Left ventricle myocardium inferior (tissue), 1 donor: ENCODE results near the gene PRMT1. TPM values are rescaled to one million over a fixed set of nuclear protein-coding genes. Genes with fewer than 3 reads are reported as not detected.

Experiments
- DNase-seq: peaks from one replicate; pipeline ENCODE4 v3.0.0-alpha.2; 2020
- H3K27ac ChIP-seq: fragments of 200-600 bp; replicated peaks from 2 replicates; pipeline ENCODE4 v1.8.0; 2021
- H3K27me3 ChIP-seq: fragments of 200-600 bp; 2 replicates; pipeline ENCODE4 v1.8.0; 2021; ENCODE audit warnings: low read depth
- H3K36me3 ChIP-seq: fragments of 200-600 bp; 2 replicates; pipeline ENCODE4 v1.8.0; 2021
- H3K4me1 ChIP-seq: fragments of 200-600 bp; 2 replicates; pipeline ENCODE4 v1.8.0; 2021
- H3K4me3 ChIP-seq: fragments of 200-600 bp; 2 replicates; pipeline ENCODE4 v1.8.0; 2021; ENCODE audit warnings: mild to moderate bottlenecking, moderate library complexity
- H3K9me3 ChIP-seq: fragments of 200-600 bp; replicated peaks from 2 replicates; pipeline ENCODE4 v1.8.0; 2021
- intact Hi-C: fragments of 100-400 bp; cut with micrococcal nuclease; formaldehyde crosslinking; loops from one replicate; pipeline ENCODE4 v1.11.0; 2022
- total RNA-seq: library from RNA; stranded (reverse); fragmentation: NEBNext Ultra II Directional; extraction: Animal tissue kit (Norgen Biotek cat#: 25700); gene quantifications from one replicate; pipeline ENCODE4 v1.2.1, GENCODE V29; 2021
- TF ChIP-seq, protein P1 (sequence below): fragments of 200-600 bp; IDR thresholded peaks from 2 replicates; pipeline ENCODE4 v1.8.0; 2021; ENCODE audit warnings: antibody characterized with exemption, mild to moderate bottlenecking, borderline replicate concordance
- donor health status: DM: no; HTN: yes; CAD: no; lungs with severe emphysema.

Gene PRMT1
- total RNA-seq, 1 donor from 2014 or later = 112 TPM

DNA sequence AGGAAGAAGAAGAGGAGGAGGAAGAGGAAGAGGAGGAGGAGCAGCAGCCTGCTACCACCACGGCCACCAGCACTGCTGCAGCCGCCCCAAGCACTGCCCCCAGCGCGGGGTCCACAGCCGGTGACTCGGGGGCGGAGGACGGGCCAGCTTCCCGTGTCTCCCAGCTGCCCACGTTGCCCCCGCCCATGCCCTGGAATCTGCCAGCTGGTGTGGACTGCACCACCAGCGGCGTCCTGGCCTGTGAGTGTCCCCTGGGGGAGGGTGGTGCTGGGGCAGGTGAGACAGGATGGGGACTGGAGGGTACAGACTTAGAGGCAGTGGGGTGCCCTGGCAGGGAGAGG lies 23.6 kb upstream of the PRMT1 start:
- no peak overlapping the region for H3K27ac ChIP-seq
- peaks cover 93% of the 10 kb centered on the region for H3K36me3 ChIP-seq
- H3K9me3 ChIP-seq = no peaks in the 10 kb centered on the region
- intact Hi-C loops = no loop called here
- TF ChIP-seq, protein P1, sequence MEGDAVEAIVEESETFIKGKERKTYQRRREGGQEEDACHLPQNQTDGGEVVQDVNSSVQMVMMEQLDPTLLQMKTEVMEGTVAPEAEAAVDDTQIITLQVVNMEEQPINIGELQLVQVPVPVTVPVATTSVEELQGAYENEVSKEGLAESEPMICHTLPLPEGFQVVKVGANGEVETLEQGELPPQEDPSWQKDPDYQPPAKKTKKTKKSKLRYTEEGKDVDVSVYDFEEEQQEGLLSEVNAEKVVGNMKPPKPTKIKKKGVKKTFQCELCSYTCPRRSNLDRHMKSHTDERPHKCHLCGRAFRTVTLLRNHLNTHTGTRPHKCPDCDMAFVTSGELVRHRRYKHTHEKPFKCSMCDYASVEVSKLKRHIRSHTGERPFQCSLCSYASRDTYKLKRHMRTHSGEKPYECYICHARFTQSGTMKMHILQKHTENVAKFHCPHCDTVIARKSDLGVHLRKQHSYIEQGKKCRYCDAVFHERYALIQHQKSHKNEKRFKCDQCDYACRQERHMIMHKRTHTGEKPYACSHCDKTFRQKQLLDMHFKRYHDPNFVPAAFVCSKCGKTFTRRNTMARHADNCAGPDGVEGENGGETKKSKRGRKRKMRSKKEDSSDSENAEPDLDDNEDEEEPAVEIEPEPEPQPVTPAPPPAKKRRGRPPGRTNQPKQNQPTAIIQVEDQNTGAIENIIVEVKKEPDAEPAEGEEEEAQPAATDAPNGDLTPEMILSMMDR = no peak
- no peaks in the 10 kb centered on the region for H3K27me3 ChIP-seq
- no peak for DNase-seq
- no peaks in the 10 kb centered on the region for H3K4me1 ChIP-seq
- H3K4me3 ChIP-seq = no peak overlapping the region

DNA sequence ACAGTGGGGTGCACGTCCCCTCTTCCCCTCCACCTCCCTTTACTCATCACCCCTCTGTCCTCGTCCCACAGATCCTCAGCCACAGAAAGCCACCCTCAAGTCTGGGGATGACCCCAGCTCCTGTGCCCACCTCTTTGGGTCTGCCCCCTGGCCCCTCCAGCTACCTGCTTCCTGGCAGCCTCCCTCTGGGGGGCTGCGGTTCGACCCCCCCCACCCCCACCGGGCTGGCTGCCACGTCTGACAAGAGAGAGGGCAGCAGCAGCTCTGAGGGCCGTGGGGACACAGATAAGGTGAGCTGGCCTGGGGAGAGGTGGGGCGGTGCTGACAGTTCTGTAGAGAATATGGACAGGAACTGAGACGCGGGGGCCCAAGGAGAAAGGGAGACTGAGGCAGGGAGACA lies 22.5 kb upstream of the PRMT1 start:
- Histone ChIP-seq H3K9me3 (no peaks in the 10 kb centered on the region), H3K27me3 (no peaks in the 10 kb centered on the region), H3K4me3 (no peak overlapping the region), H3K36me3 (peaks cover 93% of the 10 kb centered on the region), H3K27ac (no peak overlapping the region), H3K4me1 (no peaks in the 10 kb centered on the region)
- intact Hi-C loops = no loop called here
- no peak for DNase-seq
- TF ChIP-seq, protein P1 = no peak

DNA sequence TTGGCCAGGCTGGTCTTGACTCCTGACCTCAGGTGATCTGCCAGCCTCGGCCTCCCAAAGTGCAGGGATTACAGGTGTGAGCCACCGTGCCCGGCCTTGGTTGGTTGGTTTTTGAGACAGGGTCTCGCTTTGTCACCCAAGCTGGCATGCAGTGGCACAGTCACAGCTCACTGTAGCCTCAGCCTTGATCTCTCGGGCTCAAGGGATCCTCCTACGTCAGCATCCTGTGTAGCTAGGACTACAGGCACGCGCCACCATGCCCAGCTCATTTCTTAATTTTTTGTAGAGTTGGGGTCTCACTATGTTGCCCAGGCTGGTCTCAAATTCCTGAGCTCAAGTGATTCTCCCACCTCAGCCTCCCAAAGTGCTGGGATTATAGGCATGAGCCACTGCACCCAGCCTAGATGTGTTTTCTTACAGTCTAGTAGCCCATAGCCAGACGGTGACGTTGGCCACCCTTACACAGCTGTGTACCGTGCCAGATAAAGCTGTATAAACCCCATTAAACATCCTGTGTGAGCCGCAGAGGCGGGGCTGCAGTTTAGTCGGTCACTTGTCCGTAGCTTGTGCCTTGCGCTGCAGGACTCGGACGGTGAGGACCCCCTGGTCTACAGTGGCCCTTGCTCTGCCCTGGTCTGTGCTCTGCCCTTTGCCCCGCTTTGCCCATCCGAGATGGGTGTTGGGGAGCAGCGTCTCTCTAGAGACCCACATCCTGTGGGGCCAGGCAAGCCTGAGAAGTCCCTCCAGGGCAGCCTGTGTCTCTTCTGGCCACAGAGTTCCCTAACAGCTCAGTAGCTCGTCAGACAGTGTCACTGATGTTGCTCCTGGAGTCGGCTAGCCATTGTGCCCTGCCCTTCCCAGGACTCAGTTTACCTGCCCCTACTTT lies 21.3 kb upstream of the PRMT1 start:
- intact Hi-C loops = no loop called here
- DNase-seq = no peak
- Histone ChIP-seq H3K9me3 (no peaks in the 10 kb centered on the region), H3K27ac (no peak overlapping the region), H3K4me3 (no peak overlapping the region), H3K4me1 (no peaks in the 10 kb centered on the region), H3K27me3 (no peaks in the 10 kb centered on the region), H3K36me3 (peaks cover 94% of the 10 kb centered on the region)
- TF ChIP-seq, protein P1 = no peak

DNA sequence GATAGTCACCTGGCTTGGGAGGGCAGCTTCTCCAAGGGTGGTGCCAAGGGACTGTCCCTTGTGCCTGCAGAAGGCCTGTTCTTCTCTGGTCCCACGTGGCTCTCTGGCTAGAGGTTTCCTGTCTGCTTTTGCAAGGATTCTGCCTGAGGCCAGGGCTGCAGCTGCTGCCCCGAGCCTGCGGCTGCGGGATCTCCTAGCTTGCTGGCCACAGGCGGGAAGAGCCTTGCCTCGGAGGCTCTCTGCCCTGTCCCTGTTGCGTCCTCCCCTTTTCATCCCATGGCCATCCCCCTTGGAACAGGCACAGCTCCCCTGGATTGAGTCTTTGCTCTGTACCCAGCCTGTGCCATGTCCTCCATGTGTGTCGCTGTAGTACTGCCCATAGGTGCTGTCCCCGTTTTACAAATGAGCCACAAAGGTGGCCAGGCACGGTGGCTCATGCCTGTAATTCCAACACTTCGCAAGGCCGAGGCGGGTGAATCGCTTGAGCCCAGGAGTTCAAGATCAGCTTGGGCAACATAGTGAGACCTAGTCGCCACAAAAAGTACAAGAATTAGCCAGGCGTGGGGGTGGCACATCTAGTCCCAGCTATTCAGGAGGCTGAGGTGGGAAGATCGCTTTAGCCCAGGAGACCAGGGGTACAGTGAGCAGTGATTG lies 20.5 kb upstream of the PRMT1 start:
- Histone ChIP-seq H3K27ac (no peak overlapping the region), H3K27me3 (no peaks in the 10 kb centered on the region), H3K9me3 (no peaks in the 10 kb centered on the region), H3K4me3 (no peak overlapping the region), H3K36me3 (peaks cover 95% of the 10 kb centered on the region), H3K4me1 (no peaks in the 10 kb centered on the region)
- intact Hi-C loops = no loop called here
- TF ChIP-seq, protein P1 = no peak
- no peak for DNase-seq

DNA sequence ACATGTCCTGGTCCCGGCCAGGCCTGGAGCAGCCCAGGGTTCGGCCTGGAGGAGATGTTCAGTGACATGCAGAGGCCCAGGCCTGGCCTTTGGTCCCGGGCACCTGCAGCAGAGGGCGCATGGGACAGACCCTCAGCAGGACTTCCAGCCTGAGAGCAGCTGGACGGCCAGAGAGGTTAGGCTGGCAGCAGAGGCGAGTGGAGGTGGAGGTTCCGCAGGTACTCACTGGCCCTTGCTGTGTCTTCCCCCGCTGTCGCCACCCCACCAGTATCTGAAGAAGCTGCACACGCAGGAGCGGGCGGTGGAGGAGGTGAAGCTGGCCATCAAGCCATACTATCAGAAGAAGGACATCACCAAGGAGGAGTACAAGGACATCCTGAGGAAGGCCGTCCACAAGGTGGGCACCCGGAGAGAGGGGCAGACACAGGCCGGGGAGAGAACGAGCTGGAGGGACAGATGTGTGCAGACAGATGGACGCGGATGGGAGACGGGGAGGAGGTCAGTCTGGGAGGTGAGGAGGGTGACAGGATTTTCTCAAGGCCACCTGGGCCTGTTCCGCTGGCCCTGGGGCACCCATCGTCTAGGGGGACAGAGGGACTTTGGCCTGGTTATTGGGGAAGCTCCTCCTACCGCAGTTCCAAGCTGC lies 19.5 kb upstream of the PRMT1 start:
- intact Hi-C loops = no loop called here
- Histone ChIP-seq H3K27ac (no peak overlapping the region), H3K36me3 (peaks cover 100% of the 10 kb centered on the region), H3K4me3 (no peak overlapping the region), H3K9me3 (no peaks in the 10 kb centered on the region), H3K4me1 (no peaks in the 10 kb centered on the region), H3K27me3 (no peaks in the 10 kb centered on the region)
- TF ChIP-seq, protein P1 = no peak
- no peak for DNase-seq
